Activated T-helper 1 cell treated with anti-CD3 and anti-CD28 coated beads, Interleukin-2, amount 50 U/mL, for 16 hours (primary cell): Measurements from ENCODE around the gene MMP20.

Experiments
- DNase-seq, 2 donors: peaks; one replicate each; pipeline ENCODE4 v3.0.0-alpha.2; 2020; ENCODE audit warnings: low read depth in 1 of 2, low spot score in 1 of 2

MMP20 gene

GRCh38 chr11:102592634-102593581 is 32.2 kb downstream of the MMP20 start:
- DNase-seq: no peak

GRCh38 chr11:102592131-102592530 is 33.0 kb downstream of the MMP20 start:
- DNase-seq: no peak

DNA sequence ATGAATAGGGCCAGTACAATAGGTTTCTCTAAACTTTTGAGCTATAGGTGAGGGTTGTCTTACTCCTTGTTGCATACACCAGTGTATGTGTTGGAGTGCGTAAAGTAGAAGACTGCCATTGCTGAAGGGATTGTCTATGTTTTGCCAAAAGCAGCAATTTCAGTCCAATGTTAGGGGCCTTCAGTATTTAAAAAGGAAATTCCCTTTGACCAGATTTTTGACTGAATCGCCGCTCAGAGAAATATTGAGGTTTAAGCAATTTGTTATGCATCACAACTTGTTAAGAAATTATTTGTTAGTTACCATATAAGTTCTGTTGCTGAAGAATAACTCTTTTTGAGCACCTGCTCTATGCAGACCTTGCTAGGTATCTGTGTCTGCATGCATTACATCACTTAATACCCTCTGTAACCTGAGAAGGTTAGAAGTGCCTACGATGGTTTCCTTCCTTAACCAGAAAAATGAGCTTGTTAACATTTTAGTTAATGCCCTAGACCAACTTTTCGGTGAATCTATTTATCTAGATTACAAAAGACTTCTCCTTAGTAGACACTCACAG is 33.9 kb downstream of the MMP20 start:
- no peak for DNase-seq

- DNase-seq: no peak
Observed at GRCh38 chr11:102590276-102591049, 34.7 kb downstream of the MMP20 start.

DNA sequence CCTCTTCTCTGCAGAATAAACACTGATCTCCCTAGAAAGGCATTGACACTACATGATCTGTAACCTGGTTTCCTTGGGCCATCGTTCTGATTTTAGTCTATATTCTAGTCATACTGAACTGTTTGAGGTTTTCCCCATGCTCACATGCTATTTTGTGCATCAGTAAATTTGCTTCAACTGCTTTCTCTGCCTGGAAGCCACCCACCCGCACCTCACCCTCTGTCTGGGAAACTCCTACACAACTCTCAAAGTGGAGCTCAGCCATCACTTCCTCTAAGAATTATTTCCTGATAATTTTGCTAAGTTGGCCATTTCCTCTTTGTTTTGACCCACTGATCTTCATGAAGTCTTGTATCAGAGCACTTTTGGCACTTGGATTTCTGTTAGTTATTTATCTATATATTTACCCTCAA is 36.1 kb downstream of the MMP20 start:
- DNase-seq: no peak

DNA sequence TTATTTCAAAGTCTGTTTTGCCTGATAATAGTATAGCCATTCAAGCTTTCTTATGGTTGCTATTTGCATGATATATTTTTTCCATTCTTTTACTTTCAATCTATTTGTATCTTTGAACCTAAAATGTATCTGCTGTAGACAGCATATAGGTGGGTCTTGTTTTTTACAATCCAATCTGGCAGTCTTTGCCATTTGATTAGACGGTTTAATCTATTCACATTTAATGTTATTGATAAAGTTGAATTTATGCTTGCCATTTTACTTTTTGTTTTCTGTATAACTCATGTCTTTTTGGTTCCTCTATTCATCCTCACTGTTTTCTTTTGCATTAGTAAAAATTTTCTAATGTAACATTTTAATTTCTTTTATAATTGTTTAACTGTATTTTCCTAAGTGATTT is 37.4 kb downstream of the MMP20 start:
- DNase-seq: no peak

- DNase-seq: no peak
Observed at GRCh38 chr11:102583141-102583873, 41.8 kb downstream of the MMP20 start.

- DNase-seq: no peak
Observed at GRCh38 chr11:102582140-102582539, 43.0 kb downstream of the MMP20 start.

DNA sequence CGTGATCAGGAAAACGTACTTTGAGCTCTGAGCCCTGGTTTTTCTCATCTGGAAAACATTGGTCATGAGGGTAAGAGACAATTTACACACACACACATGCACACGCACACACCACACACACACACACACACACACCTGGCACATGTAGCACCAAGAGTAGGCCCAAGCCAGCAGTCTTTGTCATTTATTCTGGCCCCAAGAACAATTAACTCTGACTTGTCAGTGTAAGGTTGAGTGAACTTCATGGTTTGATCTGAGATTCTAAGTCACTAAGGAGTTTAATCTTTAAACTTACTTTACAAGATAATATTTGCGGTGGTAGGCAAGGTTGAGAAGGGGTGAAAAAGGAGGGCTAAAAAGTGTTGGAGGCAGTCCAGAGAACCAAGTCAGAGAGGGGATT is 44.1 kb downstream of the MMP20 start:
- no peak for DNase-seq

DNA sequence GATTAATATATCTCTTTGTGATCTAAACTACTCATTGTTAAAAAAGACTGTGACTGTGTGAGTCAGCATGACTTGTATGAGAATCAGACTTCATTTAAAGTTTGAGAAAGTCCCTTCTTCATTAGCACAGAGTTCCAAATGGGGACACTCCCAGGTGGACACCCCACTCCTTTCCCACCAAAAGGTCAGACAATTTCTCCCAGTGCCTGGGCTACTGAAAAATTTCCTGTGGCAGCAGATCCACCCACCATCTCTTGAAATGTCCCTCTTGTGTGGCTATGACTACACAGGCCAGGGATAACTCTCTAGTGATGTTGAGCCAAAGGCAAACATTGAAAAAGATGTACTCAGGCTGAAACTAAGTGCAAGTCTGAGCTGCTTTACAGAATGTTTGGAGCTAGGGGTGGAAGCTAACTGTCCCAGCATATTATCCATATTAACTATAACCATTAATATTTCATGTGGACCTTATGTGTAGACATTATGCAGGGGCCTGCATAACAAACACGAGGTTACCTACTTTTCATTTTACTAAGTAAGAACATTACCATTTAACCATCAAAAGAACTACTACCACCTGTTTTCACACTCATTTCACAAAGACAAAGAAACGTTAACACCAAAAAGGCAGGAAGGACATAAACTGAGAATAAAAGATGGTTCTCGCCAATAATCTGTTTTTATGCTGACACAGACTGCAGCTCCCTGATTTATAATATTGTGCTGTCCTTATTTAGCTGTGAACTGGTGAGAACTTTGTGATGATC is 44.8 kb downstream of the MMP20 start:
- no peak for DNase-seq

DNA sequence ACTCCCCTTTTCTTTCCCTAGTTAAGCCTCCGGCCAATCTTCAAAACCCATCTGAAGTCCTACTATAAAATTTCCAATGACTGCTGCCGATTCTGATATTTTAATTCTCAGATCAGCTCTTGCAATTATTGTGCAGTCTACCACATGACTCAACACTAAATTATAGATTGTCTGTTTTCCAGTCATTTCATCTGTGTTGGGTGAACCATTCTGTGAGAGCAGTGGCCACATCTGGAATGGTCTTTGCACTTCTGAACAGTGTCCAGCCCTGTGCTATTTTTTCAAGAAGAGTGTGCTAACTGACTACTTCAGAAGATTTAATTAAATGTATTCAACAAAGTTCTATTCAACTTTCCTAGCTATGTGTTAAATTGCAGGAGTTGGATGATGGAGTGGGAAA is 47.4 kb downstream of the MMP20 start:
- DNase-seq: no peak

DNA sequence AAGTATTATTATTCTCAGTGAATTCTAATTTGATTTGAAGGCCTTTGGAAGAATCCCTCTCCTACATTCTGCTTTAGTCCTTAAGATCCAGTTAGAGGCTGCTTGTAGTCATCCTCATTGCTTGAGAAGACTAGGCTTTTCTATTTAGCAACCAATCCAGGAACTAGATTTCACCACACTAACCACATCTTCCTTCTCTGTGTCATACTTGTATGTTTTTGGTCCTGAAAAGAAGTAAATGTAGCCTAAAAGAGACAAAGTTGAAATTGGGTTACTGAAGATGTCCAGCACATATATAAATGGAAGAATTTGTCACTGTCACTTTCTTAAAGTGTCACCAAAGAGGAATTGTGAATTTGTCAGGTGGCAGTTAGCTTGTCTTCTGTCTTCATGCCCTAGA is 48.0 kb downstream of the MMP20 start:
- no peak for DNase-seq

- no peak for DNase-seq
Observed at GRCh38 chr11:102576350-102576749, 48.8 kb downstream of the MMP20 start.

GRCh38 chr11:102575012-102575411 is 50.1 kb downstream of the MMP20 start:
- no peak for DNase-seq

DNA sequence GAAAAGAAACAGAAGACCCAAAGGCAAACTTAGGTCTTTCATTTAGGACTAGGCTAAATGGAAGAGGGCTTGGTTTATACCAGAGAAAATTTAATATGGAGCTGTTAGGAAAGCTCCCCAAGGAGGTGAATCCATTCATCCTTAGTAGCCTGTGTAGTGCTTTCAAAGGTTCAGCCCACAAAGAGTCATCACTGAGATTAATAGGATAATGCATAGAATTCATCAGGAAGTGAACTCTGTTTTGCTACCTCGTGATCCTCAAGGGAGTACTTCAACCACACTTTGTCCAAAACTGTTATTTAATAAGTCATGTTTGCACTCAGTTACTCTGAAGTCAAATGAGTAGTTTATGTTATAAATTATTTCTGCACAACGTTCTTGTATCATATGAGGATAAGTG is 51.3 kb downstream of the MMP20 start:
- DNase-seq: no peak

GRCh38 chr11:102572554-102573220 is 52.4 kb downstream of the MMP20 start:
- no peak for DNase-seq

DNA sequence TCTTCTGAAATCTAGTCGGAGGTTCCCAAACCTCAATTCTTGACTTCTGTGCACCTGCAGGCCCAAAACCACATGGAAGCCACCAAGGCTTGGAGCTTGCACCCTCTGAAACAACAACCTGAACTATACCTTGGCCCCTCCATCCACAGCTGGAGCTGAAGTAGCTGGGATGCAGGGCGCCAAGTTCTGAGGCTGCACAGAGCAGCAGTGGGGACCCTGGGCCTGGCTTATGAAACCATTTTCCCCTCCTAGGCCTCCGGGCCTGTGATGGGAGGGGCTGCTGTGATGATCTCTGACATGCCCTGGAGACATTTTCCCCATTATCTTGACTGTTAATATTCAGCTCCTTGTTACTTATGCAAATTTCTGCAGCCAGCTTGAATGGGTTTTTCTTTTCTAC is 56.3 kb downstream of the MMP20 start:
- no peak for DNase-seq

DNA sequence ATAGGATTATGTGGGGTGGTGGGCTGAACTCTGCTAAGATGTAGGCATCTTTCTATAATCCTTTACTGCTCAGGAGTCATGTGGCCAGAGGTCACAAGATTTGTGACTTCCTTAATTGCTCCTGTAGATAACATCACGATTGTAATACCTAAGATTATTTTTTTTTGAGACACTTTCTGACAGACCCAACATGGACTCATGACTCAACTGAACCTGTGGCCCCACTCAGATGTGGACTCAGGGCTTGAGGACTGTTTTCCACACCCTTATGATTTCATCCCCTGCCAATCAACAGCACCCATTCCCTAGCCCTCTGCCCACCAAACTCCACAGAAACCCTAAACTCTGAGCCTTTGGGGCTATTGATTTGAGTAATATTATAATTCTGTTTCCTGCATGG is 59.0 kb downstream of the MMP20 start:
- DNase-seq: no peak

- no peak for DNase-seq
Observed at GRCh38 chr11:102564110-102564509, 61.0 kb downstream of the MMP20 start.

GRCh38 chr11:102561636-102562035 is 63.5 kb downstream of the MMP20 start:
- no peak for DNase-seq
